NCI-H2081 (cell line): ENCODE measurements around the gene RAB28.

Experiments used
- DNase-seq, 2 experiments: peaks; one replicate each; lab custom pipeline; 2025; lab: John Stamatoyannopoulos, UW

RAB28 gene

DNA sequence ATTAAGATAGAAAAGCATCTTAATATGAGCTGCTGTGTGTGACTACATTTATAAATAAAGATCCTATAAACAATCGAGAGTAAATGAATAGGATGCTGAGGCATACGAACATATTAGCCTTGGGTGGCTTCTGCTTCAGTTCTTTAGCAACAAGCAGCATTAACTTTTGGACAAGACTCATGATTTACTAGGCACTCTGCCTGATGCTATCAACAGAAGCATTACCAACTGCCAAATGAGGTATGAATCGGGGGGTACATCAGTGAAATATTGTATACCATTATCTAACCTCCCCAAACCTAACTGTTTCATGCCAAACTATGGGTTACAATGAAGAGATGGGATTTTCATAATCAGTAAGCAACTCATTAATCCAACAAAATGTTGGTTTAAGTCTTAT, 113.1 kb downstream of the RAB28 start:
- DNase-seq: no peak

DNA sequence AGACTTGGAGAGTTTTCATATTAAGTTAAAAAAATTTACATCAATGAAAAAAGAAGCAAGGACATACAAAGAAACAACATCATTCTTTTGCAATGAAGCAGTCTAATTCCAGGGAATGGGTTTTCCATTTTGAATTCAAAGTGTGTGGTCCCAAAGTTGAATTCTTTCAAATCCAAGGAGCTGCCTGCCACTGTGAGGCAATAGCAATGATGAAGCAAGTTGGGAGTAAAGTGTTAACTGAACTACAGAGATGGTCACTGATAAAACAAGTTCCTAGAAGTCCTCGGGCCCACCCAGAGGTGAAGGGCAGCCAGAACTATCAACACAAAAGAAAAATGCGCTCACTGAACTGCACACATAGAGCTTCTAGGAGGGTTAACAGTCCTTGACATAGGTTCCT, 115.9 kb downstream of the RAB28 start:
- no peak for DNase-seq

- no peak for DNase-seq
These were observed 116.4 kb downstream of the RAB28 start for GRCh38 chr4:13367691-13368090.

- DNase-seq: no peak
These were observed 116.9 kb downstream of the RAB28 start for GRCh38 chr4:13367244-13367643.

- no peak for DNase-seq
These were observed 118.9 kb downstream of the RAB28 start for GRCh38 chr4:13365195-13365594.

DNA sequence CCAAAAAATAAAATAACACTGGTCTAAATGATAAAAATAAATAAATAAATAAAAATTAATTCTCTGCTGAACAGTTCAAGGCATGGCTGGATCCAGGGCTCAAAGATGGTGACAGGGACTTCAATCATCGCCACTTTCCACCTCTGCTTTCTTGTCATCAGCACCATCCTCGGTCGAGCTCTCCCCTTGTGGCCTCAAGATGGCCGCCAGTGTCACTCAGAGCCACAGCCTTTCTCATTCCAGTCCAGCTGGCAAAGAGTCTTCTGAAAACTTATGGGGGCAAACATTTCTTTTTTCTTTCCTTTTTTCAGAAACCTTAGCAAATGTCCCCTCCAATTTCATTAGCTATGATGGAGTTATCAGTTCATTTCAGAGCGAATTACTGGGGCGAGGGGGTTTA, 119.5 kb downstream of the RAB28 start:
- DNase-seq: no peak

DNA sequence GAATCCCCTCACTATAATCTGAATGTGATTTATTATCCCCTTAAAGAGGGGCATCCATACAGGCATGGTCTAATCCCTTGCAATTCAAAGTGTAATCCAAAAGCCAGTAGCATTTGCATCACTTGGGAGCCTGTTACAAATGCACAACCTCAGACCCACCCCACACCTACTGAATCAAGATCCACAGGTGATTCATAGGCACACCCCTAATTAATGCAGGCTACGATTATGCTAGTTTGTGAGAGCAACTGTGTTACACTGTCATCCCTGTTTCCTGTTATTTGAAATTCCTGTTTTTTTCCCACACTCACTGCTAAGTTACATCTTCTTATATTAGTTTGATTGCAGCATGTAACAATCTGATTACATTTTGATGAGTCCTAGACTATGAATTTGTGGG, 120.0 kb downstream of the RAB28 start:
- DNase-seq: no peak

GRCh38 chr4:13359809-13360208, 124.3 kb downstream of the RAB28 start:
- DNase-seq: no peak

DNA sequence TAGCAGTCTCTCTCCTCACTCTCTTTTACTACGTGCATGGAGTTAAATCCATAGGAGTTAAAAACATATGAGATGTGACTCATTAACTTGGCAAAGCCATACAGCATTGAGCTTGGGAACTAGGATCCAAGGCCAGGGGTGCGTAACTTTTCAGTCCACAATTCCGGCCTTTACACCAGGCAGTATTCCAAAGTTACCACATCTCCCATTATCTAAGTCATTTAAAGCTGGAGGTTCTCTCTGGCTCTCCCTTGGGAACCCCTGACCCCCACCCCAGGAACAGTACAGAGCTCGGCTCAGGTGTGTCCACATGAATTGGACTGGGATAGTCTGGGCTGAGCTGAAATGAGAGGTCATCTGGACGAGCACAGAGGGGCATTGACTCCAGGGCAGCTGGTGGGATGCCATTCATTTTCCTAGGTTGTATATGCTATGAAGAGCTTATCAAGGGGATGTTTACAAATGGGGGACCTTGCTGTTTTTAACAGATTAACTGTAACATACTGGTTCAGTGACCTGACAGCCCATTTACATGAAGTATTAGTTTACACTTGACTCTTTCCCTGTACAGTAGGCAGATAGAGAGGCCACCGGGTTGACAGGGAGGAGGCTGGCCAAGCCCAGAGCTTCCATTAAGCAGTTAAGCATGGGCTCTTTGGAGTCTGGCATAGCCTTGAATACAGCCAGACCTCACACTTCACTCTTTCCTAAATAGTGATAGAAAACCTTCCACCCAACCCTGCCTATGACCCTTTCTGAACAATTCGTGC, 128.8 kb downstream of the RAB28 start:
- no peak for DNase-seq

DNA sequence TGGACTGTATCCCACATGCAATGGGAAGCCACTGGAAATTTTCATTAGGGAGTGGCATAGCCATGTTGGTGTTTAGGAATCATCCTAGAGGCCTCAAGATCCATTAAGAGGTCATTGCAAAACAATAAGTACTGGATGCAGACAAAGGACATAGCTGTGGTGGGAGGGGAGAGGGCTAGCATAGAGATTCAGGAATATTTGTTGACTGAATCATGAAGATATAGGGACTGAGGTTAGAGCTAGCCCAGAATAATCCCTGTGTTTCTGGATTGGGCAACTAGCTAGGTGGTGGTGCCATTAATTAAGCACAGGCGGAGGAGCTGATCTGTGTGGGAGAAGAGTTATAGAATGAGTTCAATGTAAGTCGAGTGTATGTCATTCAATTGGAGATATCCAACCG, 135.0 kb downstream of the RAB28 start:
- DNase-seq: no peak

GRCh38 chr4:13348216-13348615, 135.9 kb downstream of the RAB28 start:
- DNase-seq: no peak

- DNase-seq: no peak
These were observed 136.5 kb downstream of the RAB28 start for GRCh38 chr4:13347517-13348125.

- DNase-seq: no peak
These were observed 139.9 kb downstream of the RAB28 start for GRCh38 chr4:13344216-13344615.

DNA sequence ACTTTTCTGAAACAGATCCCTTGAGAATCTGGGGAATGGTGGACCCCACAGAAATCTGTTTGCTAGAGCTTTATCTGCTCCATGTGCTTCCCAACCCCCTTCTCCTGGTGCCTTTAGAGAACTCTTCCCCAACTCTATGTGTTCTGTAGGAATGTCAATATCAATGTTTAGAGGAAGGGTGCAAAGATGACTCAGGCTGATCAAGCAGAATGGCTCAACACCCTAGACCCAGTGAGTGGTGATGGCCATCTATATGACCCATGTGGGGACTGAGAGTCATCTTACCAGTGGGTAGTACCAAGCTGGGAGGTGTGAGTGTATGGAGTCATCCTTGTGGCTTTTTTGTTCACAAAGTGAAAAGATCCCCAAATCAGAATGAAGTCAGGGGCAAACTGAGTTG, 143.5 kb downstream of the RAB28 start:
- DNase-seq: no peak

DNA sequence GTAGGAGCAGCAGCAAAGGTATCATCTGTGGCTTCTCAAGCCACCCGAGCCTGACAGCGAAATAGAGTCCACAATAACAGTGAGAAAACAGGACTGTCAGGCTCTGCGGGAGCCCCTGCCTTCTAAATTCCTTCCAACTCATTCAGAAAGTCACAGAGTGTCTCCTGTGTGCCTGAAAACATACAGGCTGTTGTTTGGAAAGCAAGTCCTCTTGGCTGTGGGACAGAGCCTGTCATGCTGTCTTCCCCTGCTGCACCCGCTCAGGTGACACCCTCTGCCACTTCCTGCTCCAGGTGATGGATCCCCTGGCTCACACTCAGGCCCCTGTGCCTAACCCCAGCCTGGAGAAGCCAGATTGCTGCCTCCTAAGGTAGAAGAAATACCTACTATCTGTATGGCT, 152.3 kb downstream of the RAB28 start:
- DNase-seq: peak in 1 of 2 experiments; percentile 15

DNA sequence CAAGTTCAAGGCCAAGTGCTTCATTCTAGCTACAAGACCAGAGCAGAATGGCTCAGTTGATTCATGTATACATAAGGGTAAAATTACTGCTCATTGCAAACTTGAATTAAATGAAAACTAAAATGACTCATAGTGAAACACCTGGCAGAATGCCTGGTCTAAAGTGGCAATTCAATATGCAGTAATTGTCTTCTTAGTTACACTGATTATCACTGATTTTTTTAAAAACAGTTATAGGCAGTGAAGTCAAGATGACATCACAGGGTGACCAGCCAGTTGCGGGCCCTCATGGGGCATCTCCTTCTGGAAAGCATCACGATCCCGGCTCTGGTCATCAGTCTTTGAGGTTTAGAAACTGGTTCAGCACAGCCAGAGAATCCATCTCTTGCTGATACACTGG, 154.2 kb downstream of the RAB28 start:
- DNase-seq: peak; percentile 29 to 79

GRCh38 chr4:13329340-13329850, 154.7 kb downstream of the RAB28 start:
- no peak for DNase-seq

GRCh38 chr4:13328591-13328990, 155.5 kb downstream of the RAB28 start:
- DNase-seq: no peak

- no peak for DNase-seq
These were observed 156.1 kb downstream of the RAB28 start for GRCh38 chr4:13327991-13328390.

DNA sequence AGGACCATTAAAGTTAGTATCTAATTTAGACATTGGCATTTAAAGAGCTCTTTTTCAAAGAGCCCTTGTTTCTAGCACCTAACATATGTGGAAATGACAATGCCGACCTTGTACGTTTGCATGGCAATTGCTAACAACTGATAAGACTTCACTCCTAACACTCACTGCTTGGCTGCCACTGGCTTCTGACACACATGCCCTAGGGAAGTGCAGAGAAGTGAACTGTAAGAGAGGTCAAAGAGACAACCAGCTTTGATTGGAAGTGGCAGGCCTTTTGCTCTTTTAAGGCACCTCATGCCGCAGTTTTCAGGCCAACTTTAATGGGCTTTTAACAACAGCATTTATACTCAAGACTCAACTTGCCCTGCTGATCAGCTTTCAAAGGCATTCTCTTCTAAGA, 158.4 kb downstream of the RAB28 start:
- no peak for DNase-seq

- no peak for DNase-seq
These were observed 160.2 kb downstream of the RAB28 start for GRCh38 chr4:13323921-13324320.

- DNase-seq: no peak
These were observed 161.4 kb downstream of the RAB28 start for GRCh38 chr4:13322681-13323101.
